Measurements from ENCODE around the gene RNF215. TPM values are rescaled to one million over a fixed set of nuclear protein-coding genes. Genes with fewer than 3 reads are reported as not detected.

The RNF215 gene
- total RNA-seq, 1 donor from 2014 or later, result 43.1 TPM

DNA sequence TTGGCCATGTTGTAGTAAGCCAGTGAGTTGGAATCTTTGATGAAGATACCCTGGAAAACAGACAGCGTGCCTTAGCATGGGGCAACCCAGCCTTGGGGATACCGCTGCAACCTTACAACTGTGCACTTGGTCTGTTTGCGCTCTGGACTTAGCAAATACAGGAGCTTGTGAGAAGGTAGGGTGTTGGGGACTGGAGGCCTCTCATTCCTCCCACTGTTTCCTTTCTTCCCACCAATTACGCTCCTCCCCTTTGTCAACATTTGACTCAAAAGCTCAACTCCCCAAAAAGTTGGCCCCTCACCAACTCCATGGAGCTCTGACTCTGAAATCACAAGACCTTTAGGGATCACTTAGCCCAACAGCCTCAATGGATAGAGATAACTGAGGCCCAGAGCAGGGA is 52.6 kb downstream of the RNF215 start:
- H3K36me3 Mint-ChIP-seq (ENCODE audit: unreplicated experiment), result peaks cover 4% of the 10 kb centered on the region
- H3K27ac Mint-ChIP-seq (ENCODE audit: unreplicated experiment), result no peak overlapping the region
- H3K9me3 Mint-ChIP-seq (ENCODE audit: unreplicated experiment), result no peaks in the 10 kb centered on the region
- DNase-seq, result no peak
- TF ChIP-seq, protein P1, sequence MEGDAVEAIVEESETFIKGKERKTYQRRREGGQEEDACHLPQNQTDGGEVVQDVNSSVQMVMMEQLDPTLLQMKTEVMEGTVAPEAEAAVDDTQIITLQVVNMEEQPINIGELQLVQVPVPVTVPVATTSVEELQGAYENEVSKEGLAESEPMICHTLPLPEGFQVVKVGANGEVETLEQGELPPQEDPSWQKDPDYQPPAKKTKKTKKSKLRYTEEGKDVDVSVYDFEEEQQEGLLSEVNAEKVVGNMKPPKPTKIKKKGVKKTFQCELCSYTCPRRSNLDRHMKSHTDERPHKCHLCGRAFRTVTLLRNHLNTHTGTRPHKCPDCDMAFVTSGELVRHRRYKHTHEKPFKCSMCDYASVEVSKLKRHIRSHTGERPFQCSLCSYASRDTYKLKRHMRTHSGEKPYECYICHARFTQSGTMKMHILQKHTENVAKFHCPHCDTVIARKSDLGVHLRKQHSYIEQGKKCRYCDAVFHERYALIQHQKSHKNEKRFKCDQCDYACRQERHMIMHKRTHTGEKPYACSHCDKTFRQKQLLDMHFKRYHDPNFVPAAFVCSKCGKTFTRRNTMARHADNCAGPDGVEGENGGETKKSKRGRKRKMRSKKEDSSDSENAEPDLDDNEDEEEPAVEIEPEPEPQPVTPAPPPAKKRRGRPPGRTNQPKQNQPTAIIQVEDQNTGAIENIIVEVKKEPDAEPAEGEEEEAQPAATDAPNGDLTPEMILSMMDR (IDR thresholded peaks at IDR 0.05; ENCODE audit: partially characterized antibody, unreplicated experiment), result no peak
- no peaks in the 10 kb centered on the region for H3K4me1 Mint-ChIP-seq (ENCODE audit: low read depth, unreplicated experiment)
- H3K27me3 Mint-ChIP-seq (ENCODE audit: unreplicated experiment), result peaks cover 3% of the 10 kb centered on the region
- no peak overlapping the region for H3K4me3 Mint-ChIP-seq (ENCODE audit: unreplicated experiment)

DNA sequence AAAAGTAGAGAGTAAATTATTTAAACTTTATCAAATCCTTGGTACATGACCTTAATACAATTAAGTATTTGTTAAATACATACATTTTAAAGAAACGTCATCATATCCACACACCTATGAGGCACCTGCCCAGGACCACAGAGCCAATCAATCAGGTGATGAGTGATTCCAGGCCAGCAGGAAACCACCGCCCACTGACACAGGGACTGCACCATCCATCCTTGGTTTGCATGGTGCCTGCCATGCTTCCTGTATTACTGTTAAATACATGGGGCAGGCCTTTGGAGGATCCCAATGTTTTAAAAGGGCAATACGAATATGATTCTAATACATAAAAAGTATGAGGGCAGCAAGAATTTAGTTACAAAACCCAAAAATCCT is 53.5 kb downstream of the RNF215 start:
- peaks cover 4% of the 10 kb centered on the region for H3K36me3 Mint-ChIP-seq (ENCODE audit: unreplicated experiment)
- H3K27me3 Mint-ChIP-seq (ENCODE audit: unreplicated experiment), result peaks cover 3% of the 10 kb centered on the region

DNA sequence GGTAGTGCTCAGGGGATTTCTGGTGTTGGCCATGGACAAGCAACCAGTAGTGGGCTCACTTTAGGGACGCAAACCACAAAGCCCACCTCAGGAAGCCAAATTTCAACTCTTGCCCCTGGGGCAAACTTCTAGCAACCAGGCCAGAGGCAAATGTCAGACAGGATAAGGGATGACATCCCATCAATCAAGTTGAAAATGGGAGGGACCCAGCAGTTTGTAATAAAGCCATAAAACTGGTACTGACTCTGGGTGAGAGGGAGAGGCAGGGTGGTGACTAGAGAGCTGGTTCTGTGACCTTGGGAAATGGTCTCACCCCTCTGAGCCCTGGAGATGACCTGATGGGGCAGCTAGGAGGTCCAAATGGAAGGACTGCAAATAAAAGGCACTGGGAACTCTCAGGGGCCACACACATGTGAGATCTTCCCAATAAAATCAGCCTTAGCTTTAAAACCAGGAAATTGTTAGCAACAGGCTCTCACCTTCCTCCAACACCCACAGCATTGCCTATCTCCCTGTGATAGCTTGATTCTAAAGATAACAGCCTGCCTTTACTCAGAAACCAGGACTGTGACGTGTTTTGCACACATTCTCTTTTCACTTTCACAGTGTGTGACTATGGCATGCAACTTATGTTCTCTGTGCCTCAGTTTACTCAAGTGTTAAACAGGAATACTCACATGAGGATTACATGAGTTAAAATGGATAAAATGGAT is 54.1 kb downstream of the RNF215 start:
- no peak overlapping the region for H3K4me3 Mint-ChIP-seq (ENCODE audit: unreplicated experiment)
- no peak for DNase-seq
- no peak overlapping the region for H3K27ac Mint-ChIP-seq (ENCODE audit: unreplicated experiment)
- peaks cover 4% of the 10 kb centered on the region for H3K36me3 Mint-ChIP-seq (ENCODE audit: unreplicated experiment)
- H3K9me3 Mint-ChIP-seq (ENCODE audit: unreplicated experiment), result no peaks in the 10 kb centered on the region
- H3K27me3 Mint-ChIP-seq (ENCODE audit: unreplicated experiment), result peaks cover 3% of the 10 kb centered on the region
- TF ChIP-seq, protein P1 (IDR thresholded peaks at IDR 0.05; ENCODE audit: partially characterized antibody, unreplicated experiment), result no peak
- H3K4me1 Mint-ChIP-seq (ENCODE audit: low read depth, unreplicated experiment), result no peaks in the 10 kb centered on the region

More for the DNA sequence above, 53.5 kb downstream of the RNF215 start:
- TF ChIP-seq, protein P1 (IDR thresholded peaks at IDR 0.05; ENCODE audit: partially characterized antibody, unreplicated experiment), result no peak
- H3K9me3 Mint-ChIP-seq (ENCODE audit: unreplicated experiment), result no peaks in the 10 kb centered on the region
- no peaks in the 10 kb centered on the region for H3K4me1 Mint-ChIP-seq (ENCODE audit: low read depth, unreplicated experiment)
- no peak for DNase-seq
- H3K4me3 Mint-ChIP-seq (ENCODE audit: unreplicated experiment), result no peak overlapping the region
- H3K27ac Mint-ChIP-seq (ENCODE audit: unreplicated experiment), result no peak overlapping the region

DNA sequence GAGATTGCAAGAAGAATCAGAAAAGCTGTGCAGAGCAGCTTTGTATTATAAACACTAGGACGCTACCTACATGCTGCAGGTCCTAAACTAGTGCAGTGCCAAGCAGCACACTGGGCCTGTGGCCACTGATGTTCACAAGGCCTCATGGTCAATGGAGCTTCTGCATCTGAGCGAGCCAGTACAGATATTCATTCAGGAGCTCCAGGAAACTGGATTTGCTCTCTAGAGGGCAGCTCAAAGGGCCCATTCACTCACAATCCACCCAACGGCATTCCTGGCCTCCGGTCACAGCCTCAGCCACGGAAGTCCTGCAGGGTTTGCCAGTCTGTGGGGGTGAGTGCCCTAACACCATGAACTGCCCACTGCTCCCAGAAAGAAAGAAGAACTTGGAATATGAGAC is 54.7 kb downstream of the RNF215 start:
- Mint-ChIP-seq H3K36me3 (ENCODE audit: unreplicated experiment) (peaks cover 4% of the 10 kb centered on the region), H3K27me3 (ENCODE audit: unreplicated experiment) (peaks cover 3% of the 10 kb centered on the region)

More for the DNA sequence above, 54.7 kb downstream of the RNF215 start:
- Mint-ChIP-seq H3K27ac (ENCODE audit: unreplicated experiment) (no peak overlapping the region), H3K4me3 (ENCODE audit: unreplicated experiment) (no peak overlapping the region), H3K9me3 (ENCODE audit: unreplicated experiment) (peaks cover under 1% of the 10 kb centered on the region), H3K4me1 (ENCODE audit: low read depth, unreplicated experiment) (no peaks in the 10 kb centered on the region)
- TF ChIP-seq, protein P1 (IDR thresholded peaks at IDR 0.05; ENCODE audit: partially characterized antibody, unreplicated experiment), result no peak
- no peak for DNase-seq

Other genes with a start within 250 kb of the RNF215 start
- 0.29 TPM for gene LIF, start 140.7 kb downstream of the RNF215 start, total RNA-seq (ENCODE audit: unreplicated experiment)
- gene OSM, start 120.6 kb downstream of the RNF215 start, total RNA-seq (ENCODE audit: unreplicated experiment), result not detected
- gene CASTOR1, start 97.9 kb downstream of the RNF215 start, total RNA-seq (ENCODE audit: unreplicated experiment), result 4.5 TPM
- 5.0 TPM for gene TBC1D10A, start 60.5 kb downstream of the RNF215 start, total RNA-seq (ENCODE audit: unreplicated experiment)
- 157 TPM for gene SF3A1, start 30.5 kb downstream of the RNF215 start, total RNA-seq (ENCODE audit: unreplicated experiment)
- 6.2 TPM for gene CCDC157, start 30.4 kb downstream of the RNF215 start, total RNA-seq (ENCODE audit: unreplicated experiment)
- 0.76 TPM for gene SEC14L2, start 9.6 kb upstream of the RNF215 start, total RNA-seq (ENCODE audit: unreplicated experiment)
- 5.8 TPM for gene MTFP1, start 38.4 kb upstream of the RNF215 start, total RNA-seq (ENCODE audit: unreplicated experiment)
- not detected for gene SEC14L3, start 84.6 kb upstream of the RNF215 start, total RNA-seq (ENCODE audit: unreplicated experiment)
- gene SEC14L4, start 118.3 kb upstream of the RNF215 start, total RNA-seq (ENCODE audit: unreplicated experiment), result not detected
- gene SEC14L6, start 159.3 kb upstream of the RNF215 start, total RNA-seq (ENCODE audit: unreplicated experiment), result not detected
- 1.8 TPM for gene GAL3ST1, start 187.3 kb upstream of the RNF215 start, total RNA-seq (ENCODE audit: unreplicated experiment)
- 40.6 TPM for gene PES1, start 204.5 kb upstream of the RNF215 start, total RNA-seq (ENCODE audit: unreplicated experiment)
- gene TCN2, start 219.8 kb upstream of the RNF215 start, total RNA-seq (ENCODE audit: unreplicated experiment), result 4.1 TPM
- 5.0 TPM for gene SLC35E4, start 248.4 kb upstream of the RNF215 start, total RNA-seq (ENCODE audit: unreplicated experiment)